K562 (cell line): ENCODE results near the gene PAK1IP1. TPM values are rescaled to one million over a fixed set of nuclear protein-coding genes. Genes with fewer than 3 reads are reported as not detected.

Experiments used
- ARID4B ChIP-seq: sonication (generic); formaldehyde crosslinking; IDR thresholded peaks from 2 replicates; pipeline ENCODE4 v1.8.0; 2022; ENCODE audit warnings: mild to moderate bottlenecking, missing genetic modification reagents
- BCL6 ChIP-seq: fragments of 250-450 bp; sonication (Bioruptor Pico); IDR thresholded peaks from 2 replicates; pipeline ENCODE4 v1.4.0; 2020
- CBFB ChIP-seq: sonication (generic); formaldehyde crosslinking; IDR thresholded peaks from 2 replicates; pipeline ENCODE4 v1.4.0; 2020; ENCODE audit warnings: mild to moderate bottlenecking, missing genetic modification reagents
- CBX2 ChIP-seq: fragments of 200-600 bp; sonication (generic); IDR thresholded peaks from one replicate; pipeline ENCODE4 v1.6.1; 2012; ENCODE audit warnings: mild to moderate bottlenecking, low read length, inconsistent platforms; ENCODE audit not compliant: insufficient read depth, poor library complexity, severe bottlenecking
- CTCF ChIP-seq, 3 experiments: IDR thresholded peaks in 2 of 3; conservative IDR thresholded peaks in 1 of 3; 2 replicates each; pipeline ENCODE4 v1.5.1; 2011 to 2012; ENCODE audit warnings: low read length in 3 of 3, mild to moderate bottlenecking in 3 of 3, control low read depth in 2 of 3, improper control_type of control experiment in 1 of 3, inconsistent platforms in 1 of 3, low read depth in 1 of 3, mixed read lengths in 1 of 3, moderate library complexity in 1 of 3; ENCODE audit not compliant: insufficient read depth in 2 of 3
- FOS ChIP-seq: IDR thresholded peaks from 3 replicates; pipeline ENCODE4 v1.6.1; 2011; ENCODE audit not compliant: insufficient read length; ENCODE audit errors: extremely low read depth
- IFI16 ChIP-seq: fragments of 250-450 bp; sonication (Bioruptor Pico); IDR thresholded peaks from 2 replicates; pipeline ENCODE4 v2.1.2; 2022; ENCODE audit warnings: mild to moderate bottlenecking, inconsistent platforms
- MEIS2 ChIP-seq: fragments of 450-650 bp; IDR thresholded peaks from 2 replicates; pipeline ENCODE4 v1.6.1; 2014; ENCODE audit warnings: mild to moderate bottlenecking; ENCODE audit not compliant: partially characterized antibody
- MIER1 ChIP-seq: fragments of 450-650 bp; IDR thresholded peaks from 2 replicates; pipeline ENCODE4 v1.6.1; 2016; ENCODE audit warnings: antibody characterized with exemption, mild to moderate bottlenecking, low read depth
- NELFE ChIP-seq: IDR thresholded peaks from 2 replicates; pipeline ENCODE4 v1.6.1; 2011; ENCODE audit warnings: mild to moderate bottlenecking; ENCODE audit not compliant: insufficient read depth, insufficient read length
- POLR2A ChIP-seq: fragments of 450-650 bp; conservative IDR thresholded peaks from 2 replicates; pipeline ENCODE4 v1.6.1; 2016
- RCOR1 ChIP-seq, 2 experiments: IDR thresholded peaks; 2 replicates each; pipeline ENCODE4 v1.6.1; 2012; ENCODE audit warnings: low read depth in 2 of 2, low read length in 2 of 2, borderline replicate concordance in 1 of 2, improper control_type of control experiment in 1 of 2
- SOX6 ChIP-seq: fragments of 450-650 bp; IDR thresholded peaks from 2 replicates; pipeline ENCODE4 v1.6.1; 2014; ENCODE audit warnings: mild to moderate bottlenecking
- SREBF1 ChIP-seq: fragments of 150-350 bp; IDR thresholded peaks from 2 replicates; pipeline ENCODE4 v1.6.1; 2014; ENCODE audit warnings: antibody characterized with exemption, low read depth, low read length, borderline replicate concordance
- ZBTB2 ChIP-seq: fragments of 450-650 bp; IDR thresholded peaks from 2 replicates; pipeline ENCODE4 v1.6.1; 2016; ENCODE audit warnings: antibody characterized with exemption
- ZBTB26 ChIP-seq: fragments of 450-650 bp; formaldehyde crosslinking; IDR thresholded peaks from 2 replicates; pipeline ENCODE4 v1.4.0; 2022; ENCODE audit warnings: missing genetic modification characterization
- ZEB2 ChIP-seq: fragments of 450-650 bp; IDR thresholded peaks from 2 replicates; pipeline ENCODE4 v1.6.1; 2016
- ZNF239 ChIP-seq: fragments of 250-450 bp; sonication (Bioruptor Pico); IDR thresholded peaks from 2 replicates; pipeline ENCODE4 v1.4.0; 2020; ENCODE audit warnings: mild to moderate bottlenecking
- ZNF507 ChIP-seq: conservative IDR thresholded peaks from 2 replicates; pipeline ENCODE4 v1.6.1; 2017; ENCODE audit warnings: missing genetic modification characterization, missing compliant biosample characterization
- ZNF586 ChIP-seq: fragments of 450-650 bp; formaldehyde crosslinking; conservative IDR thresholded peaks from 2 replicates; pipeline ENCODE4 v1.4.0; 2020; ENCODE audit warnings: mild to moderate bottlenecking, moderate library complexity
- polyA plus RNA-seq, 8 experiments: library from polyadenylated mRNA; depleted of rRNA in 4 of 8; stranded (reverse) in 5 of 8; unstranded in 3 of 8; fragments of >200 nt; fragmentation: Nextera tagmentation in 2 of 8; fragmentation: Illumina TruSeq in 1 of 8; extraction: Ambion mirVana in 2 of 8; extraction: Trizol in 1 of 8; gene quantifications; 2 replicates each; pipeline versions ENCODE4 v1.2.1 to v1.2.3, GENCODE V29; 2011 to 2014; ENCODE audit warnings: inconsistent platforms in 1 of 8, missing spikeins in 1 of 8
- total RNA-seq, 7 experiments: library from RNA; depleted of rRNA in 6 of 7; stranded (reverse); fragments of >200 nt in 6 of 7; fragmentation: Illumina TruSeq in 2 of 7; extraction: Trizol in 2 of 7; gene quantifications; 2 replicates each; pipeline versions ENCODE4 v1.2.1 to v1.2.3, GENCODE V29; 2011 to 2021; ENCODE audit warnings: low replicate concordance in 1 of 7

Gene PAK1IP1
- total and polyA plus RNA-seq, 9 of the 15 experiments (the other 6 are each of a cell fraction or from before 2014, with no cell fraction given), result 50.0 to 200 (median 87.0) TPM

GRCh38 chr6:10694302-10695085 lies at the start of gene PAK1IP1, which contains the start of gene C6orf52 (continued):
- no peak for TF ChIP-seq NELFE
- TF ChIP-seq IFI16 (CRISPR knock-in tag), result no peak
- no peak for TF ChIP-seq ZNF586 (CRISPR knock-in tag)
- TF ChIP-seq ZNF507 (tag), result no peak
- TF ChIP-seq ZEB2, result 0 out of 2 replicates have a peak, but pooled peaks have one; percentile 23
- TF ChIP-seq MIER1, result no peak
- no peak for TF ChIP-seq BCL6 (CRISPR knock-in tag)
- no peak for TF ChIP-seq SREBF1
- peak; percentile 88 for TF ChIP-seq ARID4B (CRISPR knock-in tag)
- TF ChIP-seq RCOR1 (IDR thresholded peaks at IDR 0.05; ENCODE audit: borderline replicate concordance in 1 of 2, low read depth in 2 of 2, low read length in 2 of 2), result no peak
- TF ChIP-seq CTCF (IDR thresholded peaks at IDR 0.05 in 2 of 3, conservative IDR thresholded peaks at IDR 0.05 in 1 of 3; ENCODE audit: insufficient read depth in 2 of 3, low read depth in 1 of 3, low read length in 3 of 3), result 0 out of 6 replicates have a peak, but pooled peaks of 1 of the 3 experiments have one; percentile 1
- no peak for TF ChIP-seq FOS
- peak; percentile 98 for TF ChIP-seq POLR2A
- no peak; the same call in 1 of the 2 replicates for TF ChIP-seq ZNF239 (CRISPR knock-in tag)
- peak; percentile 78; the same call in 1 of the 2 replicates for TF ChIP-seq ZBTB26 (CRISPR knock-in tag)
- peak; percentile 61 for TF ChIP-seq MEIS2
- no peak for TF ChIP-seq CBX2
- peak; percentile 70 for TF ChIP-seq SOX6
- TF ChIP-seq CBFB, result peak; percentile 89
- TF ChIP-seq ZBTB2, result no peak
